SK-MEL-5 (cell line): ENCODE measurements around the gene SNRNP27. TPM values are rescaled to one million over a fixed set of nuclear protein-coding genes. Genes with fewer than 3 reads are reported as not detected.
A peak's percentile ranks its signal among the peaks of the same experiment; 100 is the strongest.
"Not testable (repeated sequence)": the region's sequence is repeated elsewhere in the genome, so short reads cannot be mapped to it uniquely, and the experiment has no call there.

Experiments used
- DNase-seq: peaks from one replicate; pipeline ENCODE4 v3.0.0-alpha.2; 2016; ENCODE audit warnings: low read depth, low spot score
- in situ Hi-C: cut with HindIII; loops from 2 replicates; pipeline ENCODE4 v1.10.0; 2016; ENCODE audit warnings: low sequenced_read_pairs, high pct_unique_total_duplicates, low pct_unique_long_range_greater_than_20kb
- total RNA-seq: library from RNA; depleted of rRNA; stranded (reverse); fragments of >200 nt; shearing (Covaris generic); gene quantifications from 2 replicates; pipeline ENCODE4 v1.2.3, GENCODE V29; 2014

SNRNP27 gene
- total RNA-seq, 1 experiment from 2014 or later = 70.1 TPM

DNA sequence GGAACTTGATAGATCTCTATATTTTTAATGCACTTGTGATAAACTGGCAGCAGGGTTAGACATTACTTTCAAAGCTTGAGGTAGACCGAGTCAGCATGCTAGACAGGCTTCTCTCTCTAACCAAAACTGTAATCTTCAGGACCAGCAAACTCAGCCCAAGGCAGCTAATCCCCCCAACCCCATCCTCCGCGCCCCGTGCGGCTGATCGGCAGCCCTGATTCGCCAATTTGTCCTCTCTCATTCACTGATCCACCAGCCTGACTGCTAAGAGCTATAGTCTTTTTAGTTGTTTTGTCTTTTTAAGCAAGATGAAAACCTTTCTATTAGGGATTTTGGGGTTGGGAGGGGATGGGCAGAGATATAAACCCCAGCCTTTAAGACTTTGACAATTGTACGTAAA, 46.9 kb downstream of the SNRNP27 start:
- in situ Hi-C loops = no loop called here
- DNase-seq = no peak

- in situ Hi-C loops = no loop called here
- DNase-seq = no peak
These were observed 49.5 kb downstream of the SNRNP27 start for GRCh38 chr2:69943000-69943842.

DNA sequence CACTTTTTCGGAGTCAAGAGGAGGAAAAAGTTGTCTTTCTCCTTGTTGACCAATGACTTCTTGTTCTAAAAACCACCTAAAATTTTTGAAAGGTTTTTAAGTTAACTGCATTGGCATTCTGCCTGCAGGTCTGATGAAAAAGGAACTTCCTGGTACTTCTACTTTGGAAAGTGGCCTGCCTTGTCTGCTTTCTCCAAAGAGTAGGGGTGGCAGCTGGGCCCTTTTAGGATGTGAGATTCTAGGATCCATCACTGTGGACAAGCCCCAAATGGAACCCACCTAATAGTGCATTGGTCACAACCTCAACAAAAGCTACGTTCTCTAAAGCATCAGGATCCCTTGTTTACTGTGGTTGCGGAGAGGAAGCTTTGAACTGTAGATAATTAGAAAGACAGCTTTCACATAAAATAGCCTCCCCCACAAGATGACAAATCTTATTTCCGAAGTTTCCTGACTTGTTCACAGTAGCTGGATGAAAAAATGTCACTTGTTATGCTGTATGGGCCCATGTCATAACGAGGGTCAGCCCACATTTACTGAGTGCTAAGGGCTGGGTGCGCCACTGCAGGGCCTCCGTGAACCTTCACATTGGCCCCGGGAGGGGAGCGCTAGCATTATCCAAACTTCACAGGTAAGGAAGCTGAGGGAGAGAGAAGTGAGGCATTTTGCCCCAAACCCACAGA, 50.2 kb downstream of the SNRNP27 start:
- in situ Hi-C loops = no loop called here
- no peak for DNase-seq

GRCh38 chr2:69944756-69945155, 51.0 kb downstream of the SNRNP27 start:
- in situ Hi-C loops = no loop called here
- no peak for DNase-seq

DNA sequence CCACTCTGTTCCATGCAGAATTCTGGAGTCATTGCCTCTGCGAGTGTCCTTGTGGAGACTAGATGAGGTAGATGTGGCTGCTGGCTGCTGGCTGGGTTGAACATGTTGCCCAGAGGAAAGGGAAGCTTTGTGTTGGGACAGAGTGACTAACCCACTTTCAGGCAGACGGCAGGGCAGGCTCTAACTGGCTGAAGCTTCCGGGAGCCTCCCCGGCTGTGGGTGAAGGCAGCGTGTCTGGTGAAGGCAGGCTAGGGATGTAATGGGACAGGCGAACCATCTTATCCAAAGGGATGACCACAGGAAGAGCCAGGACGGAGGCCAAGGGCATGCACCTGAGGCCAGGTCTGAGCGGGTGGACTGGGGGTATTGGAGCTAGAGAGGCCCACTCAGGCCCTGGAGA, 51.7 kb downstream of the SNRNP27 start:
- no peak for DNase-seq
- in situ Hi-C loops = no loop called here

GRCh38 chr2:69945941-69946340, 52.2 kb downstream of the SNRNP27 start:
- DNase-seq = no peak
- in situ Hi-C loops = no loop called here

- in situ Hi-C loops = no loop called here
- peak; percentile 22 for DNase-seq
These were observed 52.9 kb downstream of the SNRNP27 start for GRCh38 chr2:69946351-69947324.

- in situ Hi-C loops = no loop called here
- DNase-seq = no peak
These were observed 53.7 kb downstream of the SNRNP27 start for GRCh38 chr2:69947325-69947931.

DNA sequence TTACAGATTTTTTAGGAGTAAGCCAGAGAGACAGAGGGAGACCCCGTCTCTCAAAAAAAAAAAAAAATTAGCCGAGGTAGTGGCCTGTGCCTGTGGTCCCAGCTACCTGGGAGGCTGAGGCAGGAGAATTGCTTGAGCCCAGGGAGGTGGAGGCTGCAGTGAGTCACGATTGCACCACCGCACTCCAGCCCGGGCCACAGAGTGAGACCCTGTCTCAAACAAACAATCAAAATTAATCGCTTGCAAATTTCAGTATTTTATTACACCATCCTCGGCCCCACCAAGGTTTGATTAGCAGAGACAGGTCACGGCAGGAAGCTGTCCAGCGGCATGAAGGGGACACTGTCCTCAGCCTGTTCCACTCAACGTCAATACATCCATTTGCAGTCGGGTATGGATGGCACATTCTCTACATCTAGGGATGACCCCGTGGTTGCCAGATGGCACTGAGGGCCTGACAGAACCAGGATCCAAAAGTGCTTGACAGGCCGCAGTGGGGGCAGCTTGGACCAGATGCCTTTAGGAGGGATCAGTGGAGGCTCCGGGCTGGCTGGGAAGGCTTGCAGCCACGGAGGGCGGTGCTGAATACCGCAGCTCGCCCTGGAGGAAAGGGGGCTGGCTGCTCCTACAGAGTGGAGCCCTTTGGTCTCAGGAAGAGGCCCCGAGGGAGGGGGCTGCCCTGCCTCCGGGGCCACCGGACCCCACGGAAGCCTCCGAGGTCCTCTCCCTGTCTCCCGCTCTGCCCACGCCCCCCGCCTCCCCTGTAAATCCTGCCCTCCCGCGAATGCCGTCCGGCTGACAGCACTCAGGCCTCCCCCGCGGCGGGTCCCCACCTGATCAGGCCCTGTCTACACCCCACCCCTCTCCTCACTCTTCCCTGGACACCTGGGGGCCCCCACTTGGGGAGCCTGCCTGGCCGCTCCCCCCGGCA, 54.5 kb downstream of the SNRNP27 start:
- no peak for DNase-seq
- in situ Hi-C loops = no loop called here

GRCh38 chr2:69948963-69949645, 55.3 kb downstream of the SNRNP27 start:
- DNase-seq = no peak
- in situ Hi-C loops = no loop called here

- in situ Hi-C loops = no loop called here
- DNase-seq = no peak
These were observed 56.5 kb downstream of the SNRNP27 start for GRCh38 chr2:69950241-69950640.

GRCh38 chr2:69950671-69951070, 56.9 kb downstream of the SNRNP27 start:
- in situ Hi-C loops, DNase-seq: not testable (repeated sequence)

DNA sequence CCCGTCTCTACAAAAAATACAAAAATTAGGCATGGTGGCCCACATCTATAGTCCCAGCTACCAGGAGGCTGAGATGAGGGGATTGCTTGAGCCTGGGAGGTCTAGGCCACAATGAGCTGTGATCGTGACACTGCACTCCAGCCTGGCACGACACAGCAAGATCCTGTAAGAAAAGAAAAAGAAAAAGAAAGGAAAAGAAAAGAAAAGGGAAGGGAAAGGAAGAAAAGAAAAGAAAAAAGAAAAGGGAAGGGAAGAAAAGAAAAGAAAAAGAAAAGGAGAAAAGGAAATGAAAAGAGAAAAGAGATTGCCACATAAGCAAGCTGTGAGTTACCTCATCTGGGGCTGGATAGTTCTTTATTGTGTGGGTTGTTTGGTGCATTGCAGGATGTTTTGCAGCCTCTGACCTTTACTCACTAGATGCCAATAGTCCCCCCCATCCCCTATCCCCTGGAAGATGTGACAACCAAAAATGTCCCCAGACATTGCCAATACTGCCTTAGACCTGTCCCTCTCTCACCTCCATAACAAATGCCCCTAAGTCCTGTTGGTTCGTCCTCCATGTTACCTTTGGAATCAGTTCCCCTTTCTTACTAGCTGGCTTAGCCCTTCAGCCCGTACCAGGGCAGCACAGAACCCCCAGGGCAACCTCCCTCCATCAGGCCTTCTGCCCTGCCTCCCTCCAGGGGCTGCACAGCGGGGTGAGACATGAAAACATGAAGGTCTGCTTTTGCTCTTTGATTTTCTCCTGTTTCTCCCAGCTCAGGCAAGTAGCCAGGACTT, 58.8 kb downstream of the SNRNP27 start:
- in situ Hi-C loops = no loop called here
- no peak for DNase-seq

DNA sequence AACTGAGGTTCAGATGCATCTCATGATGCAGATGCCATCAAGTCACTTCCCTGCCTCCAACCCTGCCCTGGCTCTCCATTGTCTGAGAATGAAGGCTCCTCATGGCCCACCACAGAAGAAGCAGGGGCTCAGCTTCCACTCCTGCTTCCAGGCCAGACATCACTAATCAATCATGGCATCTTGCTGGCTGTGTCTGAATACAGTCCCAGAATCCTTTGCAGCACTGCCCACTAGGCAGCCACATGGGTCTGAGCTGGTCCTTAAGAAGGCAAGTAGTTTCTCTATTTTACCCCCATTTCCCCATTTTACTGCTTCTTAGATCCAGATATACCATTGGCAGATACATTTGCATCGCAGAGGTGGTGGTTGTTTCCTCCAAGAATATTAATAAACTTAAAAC, 60.3 kb downstream of the SNRNP27 start:
- DNase-seq = no peak
- in situ Hi-C loops = no loop called here
